CD14-positive monocyte (primary cell): ENCODE results near the gene TRIM9. TPM values are rescaled to one million over a fixed set of nuclear protein-coding genes. Genes with fewer than 3 reads are reported as not detected.
A peak's percentile ranks its signal among the peaks of the same experiment; 100 is the strongest.

Experiments used
- DNase-seq, 3 donors: peaks; one replicate each; pipeline ENCODE4 v3.0.0-alpha.2; 2011 to 2022
- H2AFZ ChIP-seq: 2 replicates; pipeline ENCODE4 v1.6.0; 2012; ENCODE audit warnings: mild to moderate bottlenecking, low read depth, low read length, inconsistent platforms; ENCODE audit not compliant: insufficient read depth, poor library complexity, severe bottlenecking
- H3K27ac ChIP-seq, 2 donors: 1 replicate in 1 of 2; 2 replicates in 1 of 2; pipeline ENCODE4 v1.5.1; 2012 to 2013; ENCODE audit warnings: low read length in 2 of 2, control low read depth in 1 of 2, inconsistent platforms in 1 of 2, low read depth in 1 of 2, mild to moderate bottlenecking in 1 of 2
- H3K27me3 ChIP-seq, 2 donors: one replicate each; pipeline versions ENCODE4 v1.6.0 to v1.6.1; 2011 to 2013; ENCODE audit warnings: low read length in 2 of 2; ENCODE audit not compliant: control insufficient read depth in 2 of 2, insufficient read depth in 2 of 2
- H3K36me3 ChIP-seq, 2 donors: replicated peaks in 1 of 2; 1 replicate in 1 of 2; 2 replicates in 1 of 2; pipeline versions ENCODE4 v1.5.1 to v1.6.1; 2012 to 2013; ENCODE audit warnings: low read length in 2 of 2, control low read depth in 1 of 2, inconsistent platforms in 1 of 2, mild to moderate bottlenecking in 1 of 2; ENCODE audit not compliant: insufficient read depth in 2 of 2, control insufficient read depth in 1 of 2
- H3K4me1 ChIP-seq, 2 donors: 1 replicate in 1 of 2; 2 replicates in 1 of 2; pipeline versions ENCODE4 v1.5.1 to v1.6.1; 2012 to 2013; ENCODE audit warnings: low read length in 2 of 2, control low read depth in 1 of 2, inconsistent platforms in 1 of 2, mild to moderate bottlenecking in 1 of 2, moderate library complexity in 1 of 2; ENCODE audit not compliant: insufficient read depth in 2 of 2, control insufficient read depth in 1 of 2
- H3K4me2 ChIP-seq: replicated peaks from 2 replicates; pipeline ENCODE3; 2012; ENCODE audit warnings: low read length, moderate library complexity, mild to moderate bottlenecking; ENCODE audit not compliant: poor library complexity, severe bottlenecking; ENCODE audit errors: extremely low read depth
- H3K4me3 ChIP-seq, 3 experiments: fragments of 200-600 bp in 1 of 3; sonication (generic) in 1 of 3; replicated peaks in 1 of 3; 1 replicate in 2 of 3; 2 replicates in 1 of 3; pipeline ENCODE4 v1.5.1; 2011 to 2013; ENCODE audit warnings: low read length in 3 of 3, mild to moderate bottlenecking in 3 of 3, control low read depth in 2 of 3, low read depth in 2 of 3, inconsistent platforms in 1 of 3, moderate library complexity in 1 of 3
- H3K79me2 ChIP-seq: 2 replicates; pipeline ENCODE4 v1.6.0; 2012; ENCODE audit warnings: mild to moderate bottlenecking, control low read depth, inconsistent platforms, low read length, moderate library complexity; ENCODE audit not compliant: insufficient read depth
- H3K9ac ChIP-seq: 2 replicates; pipeline ENCODE4 v1.6.0; 2017; ENCODE audit warnings: low read length, mild to moderate bottlenecking; ENCODE audit not compliant: insufficient read depth, poor library complexity, severe bottlenecking
- H3K9me3 ChIP-seq, 2 donors: replicated peaks in 1 of 2; 1 replicate in 1 of 2; 2 replicates in 1 of 2; pipeline versions ENCODE4 v1.5.1 to v1.6.1; 2012 to 2013; ENCODE audit warnings: low read length in 2 of 2, control low read depth in 1 of 2; ENCODE audit not compliant: control insufficient read depth in 1 of 2, insufficient read depth in 1 of 2
- H4K20me1 ChIP-seq: 2 replicates; pipeline ENCODE4 v1.6.0; 2012; ENCODE audit warnings: mild to moderate bottlenecking, low read length, control low read depth, moderate library complexity; ENCODE audit not compliant: insufficient read depth
- H3K27ac Mint-ChIP-seq, 7 donors: one replicate each; pipeline ENCODE4 v1.8.0; 2020; ENCODE audit warnings: mild to moderate bottlenecking in 7 of 7, mixed read lengths in 7 of 7, moderate library complexity in 6 of 7, inconsistent platforms in 2 of 7
- H3K27me3 Mint-ChIP-seq, 3 donors: one replicate each; pipeline ENCODE4 v1.8.0; 2021 to 2022; ENCODE audit warnings: low read depth in 3 of 3, mild to moderate bottlenecking in 3 of 3, mixed read lengths in 3 of 3, moderate library complexity in 3 of 3, inconsistent platforms in 1 of 3
- H3K36me3 Mint-ChIP-seq, 2 donors: one replicate each; pipeline ENCODE4 v1.8.0; 2020; ENCODE audit warnings: mixed read lengths in 2 of 2, inconsistent platforms in 1 of 2, mild to moderate bottlenecking in 1 of 2
- H3K4me1 Mint-ChIP-seq: one replicate; pipeline ENCODE4 v1.8.0; 2020; ENCODE audit warnings: mild to moderate bottlenecking, mixed read lengths
- H3K4me3 Mint-ChIP-seq, 2 donors: one replicate each; pipeline ENCODE4 v1.8.0; 2020; ENCODE audit warnings: mild to moderate bottlenecking in 2 of 2, mixed read lengths in 2 of 2, moderate library complexity in 1 of 2
- H3K9me3 Mint-ChIP-seq, 7 donors: one replicate each; pipeline ENCODE4 v1.8.0; 2020 to 2022; ENCODE audit warnings: mixed read lengths in 7 of 7, mild to moderate bottlenecking in 6 of 7, moderate library complexity in 6 of 7, inconsistent platforms in 2 of 7
- CTCF ChIP-seq: fragments of 200-600 bp; IDR thresholded peaks from one replicate; pipeline ENCODE4 v1.8.0; 2022; ENCODE audit warnings: antibody characterized with exemption, mild to moderate bottlenecking
- WGBS: methylation state at CpG from one replicate; pipeline ENCODE4 v1.1.5; 2013; ENCODE audit warnings: missing lambda C conversion rate; ENCODE audit not compliant: insufficient coverage; 5-methylcytosine and 5-hydroxymethylcytosine counted together
- intact Hi-C, 2 donors: fragments of 100-400 bp; cut with micrococcal nuclease; formaldehyde crosslinking; loops; one replicate each; pipeline versions ENCODE4 v1.15.0 to v1.15.1; 2023
- polyA plus RNA-seq, 3 donors: library from polyadenylated mRNA; depleted of rRNA in 1 of 3; unstranded in 2 of 3; stranded (reverse) in 1 of 3; fragments of 300-500 nt in 2 of 3; fragments of >200 nt in 1 of 3; fragmentation: Illumina TruSeq in 2 of 3; gene quantifications; 1 replicate in 2 of 3; 2 replicates in 1 of 3; pipeline ENCODE4 v1.2.3, GENCODE V29; 2012 to 2021

TRIM9 gene
- polyA plus RNA-seq, 3 donors = 0.01 TPM; not detected in 2

DNA sequence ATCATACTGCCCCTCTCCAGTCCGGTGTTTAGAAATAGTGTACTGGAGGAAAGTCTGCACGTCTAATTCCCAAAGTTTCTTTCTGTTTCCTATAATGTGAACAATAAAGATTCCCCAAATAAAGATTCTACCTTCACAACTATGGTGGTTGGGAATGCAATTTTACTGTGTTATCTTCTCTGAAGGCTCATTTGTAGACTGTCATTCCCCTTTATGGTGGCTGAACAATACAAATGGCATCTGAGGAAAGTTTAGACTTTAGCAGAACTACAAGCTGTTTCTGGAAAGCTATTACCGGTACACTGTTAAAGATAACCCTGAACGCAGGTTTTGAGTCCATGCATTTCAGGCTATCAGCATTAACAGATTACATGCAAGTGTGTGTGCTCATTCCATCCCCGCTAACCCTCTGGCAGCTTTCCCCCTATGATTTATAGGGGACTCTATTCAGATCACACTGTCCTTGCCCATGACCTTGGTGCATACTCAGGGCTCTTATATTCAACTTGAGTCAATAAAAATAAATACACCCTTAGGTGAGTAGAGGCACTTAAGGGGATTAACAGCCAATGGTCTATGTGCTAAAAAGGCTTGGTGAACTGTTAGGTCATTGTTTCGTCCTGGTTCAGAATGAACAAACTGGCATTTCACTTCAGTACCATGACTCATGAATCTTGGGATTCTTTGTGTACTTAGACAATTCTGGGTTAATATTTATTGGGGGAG, 89.9 kb downstream of the TRIM9 start:
- DNase-seq = no peak
- Histone ChIP-seq H3K9ac (no peak overlapping the region), H3K36me3 (no peaks in the 10 kb centered on the region), H3K4me3 (no peak overlapping the region), H3K79me2 (no peaks in the 10 kb centered on the region), H3K9me3 (no peaks in the 10 kb centered on the region), H3K27me3 (no peaks in the 10 kb centered on the region), H4K20me1 (no peaks in the 10 kb centered on the region), H3K4me1 (peaks cover 13 to 33% of the 10 kb centered on the region in 2 donors), H3K27ac (no peak overlapping the region), H2AFZ (no peak overlapping the region), H3K4me2 (no peak overlapping the region)
- Mint-ChIP-seq H3K9me3 (no peaks in the 10 kb centered on the region), H3K27me3 (peaks cover 0 to 1% (median 0%) of the 10 kb centered on the region in 3 donors), H3K27ac (no peak overlapping the region), H3K36me3 (no peaks in the 10 kb centered on the region), H3K4me1 (peaks cover 26% of the 10 kb centered on the region), H3K4me3 (no peak overlapping the region)
- intact Hi-C loops = no loop called here
- whole genome bisulfite sequencing = 81% methylated on average over 3 of the region's 6 CpGs
- TF ChIP-seq CTCF = no peak

DNA sequence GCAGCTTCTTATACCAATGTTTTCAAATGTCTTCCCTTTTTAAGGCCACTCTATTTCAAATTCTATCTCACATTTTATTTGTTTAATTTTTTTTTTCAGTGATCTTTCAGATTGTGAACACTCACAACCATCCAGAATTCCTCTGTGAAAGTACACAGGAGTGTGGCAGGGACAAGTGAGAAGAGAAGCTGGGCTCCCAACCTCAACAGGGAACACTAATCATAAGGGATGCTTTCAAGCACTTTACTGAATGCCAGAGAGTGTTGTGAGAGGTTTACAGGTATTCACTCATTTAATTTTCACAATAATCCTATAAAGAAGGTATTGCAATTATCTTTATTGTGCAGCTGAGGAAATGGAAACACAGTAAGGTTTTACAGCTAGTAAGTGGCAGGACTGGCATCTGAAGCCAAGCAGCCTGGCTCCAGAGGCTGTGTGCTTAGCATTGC, 90.5 kb downstream of the TRIM9 start:
- H3K9me3 ChIP-seq = no peaks in the 10 kb centered on the region
- H3K9ac ChIP-seq = no peak overlapping the region
- H4K20me1 ChIP-seq = no peaks in the 10 kb centered on the region
- Mint-ChIP-seq H3K9me3 (no peaks in the 10 kb centered on the region), H3K27me3 (peaks cover 0 to 3% (median 1%) of the 10 kb centered on the region in 3 donors), H3K4me3 (no peak overlapping the region), H3K36me3 (no peaks in the 10 kb centered on the region), H3K4me1 (peaks cover 26% of the 10 kb centered on the region), H3K27ac (peak overlapping the region in 1 of 7 donors; percentile 40)
- H3K36me3 ChIP-seq = no peaks in the 10 kb centered on the region
- intact Hi-C loops = no loop called here
- H3K4me1 ChIP-seq = peaks cover 13 to 33% of the 10 kb centered on the region in 2 donors
- no peak overlapping the region for H3K4me2 ChIP-seq
- no peak overlapping the region for H3K4me3 ChIP-seq
- no peak for TF ChIP-seq CTCF
- H3K79me2 ChIP-seq = no peaks in the 10 kb centered on the region
- no peaks in the 10 kb centered on the region for H3K27me3 ChIP-seq
- no peak for DNase-seq
- H2AFZ ChIP-seq = no peak overlapping the region
- H3K27ac ChIP-seq = no peak overlapping the region
